ENCODE results near the gene SYPL2.

Gene SYPL2

GRCh38 chr1:109474697-109475096, 8.4 kb downstream of the SYPL2 start:
- Histone ChIP-seq H3K9me3 (ENCODE audit: control insufficient read depth, low read length) (no peaks in the 10 kb centered on the region), H3K4me1 (ENCODE audit: control insufficient read depth, insufficient read depth, low read length) (no peaks in the 10 kb centered on the region), H3K4me3 (ENCODE audit: low read length) (no peak overlapping the region), H3K27me3 (ENCODE audit: control insufficient read depth, insufficient read depth, low read length) (peaks cover 2% of the 10 kb centered on the region), H3K9ac (ENCODE audit: low read length) (no peak overlapping the region), H3K36me3 (ENCODE audit: control insufficient read depth, insufficient read depth, low read length) (no peaks in the 10 kb centered on the region)

- H3K27me3 ChIP-seq (ENCODE audit: control insufficient read depth, insufficient read depth, low read length) = peaks cover 2% of the 10 kb centered on the region
- H3K4me3 ChIP-seq (ENCODE audit: low read length) = no peak overlapping the region
- H3K9me3 ChIP-seq (ENCODE audit: control insufficient read depth, low read length) = no peaks in the 10 kb centered on the region
- no peak overlapping the region for H3K9ac ChIP-seq (ENCODE audit: low read length)
- no peaks in the 10 kb centered on the region for H3K36me3 ChIP-seq (ENCODE audit: control insufficient read depth, insufficient read depth, low read length)
- H3K4me1 ChIP-seq (ENCODE audit: control insufficient read depth, insufficient read depth, low read length) = no peaks in the 10 kb centered on the region
Measured at GRCh38 chr1:109475261-109475660, 8.9 kb downstream of the SYPL2 start.

GRCh38 chr1:109476825-109477224, 10.5 kb downstream of the SYPL2 start:
- Histone ChIP-seq H3K9me3 (ENCODE audit: control insufficient read depth, low read length) (no peaks in the 10 kb centered on the region), H3K36me3 (ENCODE audit: control insufficient read depth, insufficient read depth, low read length) (no peaks in the 10 kb centered on the region), H3K9ac (ENCODE audit: low read length) (no peak overlapping the region), H3K4me1 (ENCODE audit: control insufficient read depth, insufficient read depth, low read length) (no peaks in the 10 kb centered on the region), H3K4me3 (ENCODE audit: low read length) (no peak overlapping the region), H3K27me3 (ENCODE audit: control insufficient read depth, insufficient read depth, low read length) (peaks cover 2% of the 10 kb centered on the region)

GRCh38 chr1:109477821-109478220, 11.5 kb downstream of the SYPL2 start:
- no peak overlapping the region for H3K9ac ChIP-seq (ENCODE audit: low read length)
- H3K9me3 ChIP-seq (ENCODE audit: control insufficient read depth, low read length) = no peaks in the 10 kb centered on the region
- H3K4me3 ChIP-seq (ENCODE audit: low read length) = no peak overlapping the region
- H3K27me3 ChIP-seq (ENCODE audit: control insufficient read depth, insufficient read depth, low read length) = no peaks in the 10 kb centered on the region
- H3K4me1 ChIP-seq (ENCODE audit: control insufficient read depth, insufficient read depth, low read length) = peaks cover under 1% of the 10 kb centered on the region
- no peaks in the 10 kb centered on the region for H3K36me3 ChIP-seq (ENCODE audit: control insufficient read depth, insufficient read depth, low read length)

GRCh38 chr1:109478806-109479205, 12.5 kb downstream of the SYPL2 start:
- Histone ChIP-seq H3K27me3 (ENCODE audit: control insufficient read depth, insufficient read depth, low read length) (no peaks in the 10 kb centered on the region), H3K4me1 (ENCODE audit: control insufficient read depth, insufficient read depth, low read length) (peaks cover 8% of the 10 kb centered on the region), H3K9me3 (ENCODE audit: control insufficient read depth, low read length) (no peaks in the 10 kb centered on the region), H3K4me3 (ENCODE audit: low read length) (no peak overlapping the region), H3K9ac (ENCODE audit: low read length) (no peak overlapping the region), H3K36me3 (ENCODE audit: control insufficient read depth, insufficient read depth, low read length) (no peaks in the 10 kb centered on the region)

- Histone ChIP-seq H3K4me1 (ENCODE audit: control insufficient read depth, insufficient read depth, low read length) (peaks cover 9% of the 10 kb centered on the region), H3K4me3 (ENCODE audit: low read length) (no peak overlapping the region), H3K9ac (ENCODE audit: low read length) (no peak overlapping the region), H3K36me3 (ENCODE audit: control insufficient read depth, insufficient read depth, low read length) (no peaks in the 10 kb centered on the region), H3K27me3 (ENCODE audit: control insufficient read depth, insufficient read depth, low read length) (no peaks in the 10 kb centered on the region), H3K9me3 (ENCODE audit: control insufficient read depth, low read length) (no peaks in the 10 kb centered on the region)
Measured at GRCh38 chr1:109479311-109479710, 13.0 kb downstream of the SYPL2 start.

- H3K9ac ChIP-seq (ENCODE audit: low read length) = no peak overlapping the region
- no peaks in the 10 kb centered on the region for H3K9me3 ChIP-seq (ENCODE audit: control insufficient read depth, low read length)
- H3K4me3 ChIP-seq (ENCODE audit: low read length) = no peak overlapping the region
- no peaks in the 10 kb centered on the region for H3K36me3 ChIP-seq (ENCODE audit: control insufficient read depth, insufficient read depth, low read length)
- H3K4me1 ChIP-seq (ENCODE audit: control insufficient read depth, insufficient read depth, low read length) = peaks cover 15% of the 10 kb centered on the region
- no peaks in the 10 kb centered on the region for H3K27me3 ChIP-seq (ENCODE audit: control insufficient read depth, insufficient read depth, low read length)
Measured at GRCh38 chr1:109479901-109480300, 13.6 kb downstream of the SYPL2 start.

- H3K9ac ChIP-seq (ENCODE audit: low read length) = no peak overlapping the region
- no peaks in the 10 kb centered on the region for H3K27me3 ChIP-seq (ENCODE audit: control insufficient read depth, insufficient read depth, low read length)
- no peaks in the 10 kb centered on the region for H3K9me3 ChIP-seq (ENCODE audit: control insufficient read depth, low read length)
- no peak overlapping the region for H3K4me3 ChIP-seq (ENCODE audit: low read length)
- H3K36me3 ChIP-seq (ENCODE audit: control insufficient read depth, insufficient read depth, low read length) = no peaks in the 10 kb centered on the region
- peaks cover 16% of the 10 kb centered on the region for H3K4me1 ChIP-seq (ENCODE audit: control insufficient read depth, insufficient read depth, low read length)
Measured at GRCh38 chr1:109481646-109482045, 15.3 kb downstream of the SYPL2 start.

- H3K4me1 ChIP-seq (ENCODE audit: control insufficient read depth, insufficient read depth, low read length) = peaks cover 16% of the 10 kb centered on the region
- H3K4me3 ChIP-seq (ENCODE audit: low read length) = no peak overlapping the region
- H3K27me3 ChIP-seq (ENCODE audit: control insufficient read depth, insufficient read depth, low read length) = no peaks in the 10 kb centered on the region
- H3K9ac ChIP-seq (ENCODE audit: low read length) = no peak overlapping the region
- no peaks in the 10 kb centered on the region for H3K36me3 ChIP-seq (ENCODE audit: control insufficient read depth, insufficient read depth, low read length)
- H3K9me3 ChIP-seq (ENCODE audit: control insufficient read depth, low read length) = no peaks in the 10 kb centered on the region
Measured at GRCh38 chr1:109482242-109482641, 15.9 kb downstream of the SYPL2 start.

GRCh38 chr1:109482791-109483671, 16.7 kb downstream of the SYPL2 start:
- Histone ChIP-seq H3K4me1 (ENCODE audit: control insufficient read depth, insufficient read depth, low read length) (peaks cover 16% of the 10 kb centered on the region), H3K4me3 (ENCODE audit: low read length) (peak overlapping the region; percentile 61), H3K9ac (ENCODE audit: low read length) (no peak overlapping the region), H3K27me3 (ENCODE audit: control insufficient read depth, insufficient read depth, low read length) (no peaks in the 10 kb centered on the region), H3K9me3 (ENCODE audit: control insufficient read depth, low read length) (no peaks in the 10 kb centered on the region), H3K36me3 (ENCODE audit: control insufficient read depth, insufficient read depth, low read length) (no peaks in the 10 kb centered on the region)

- H3K9ac ChIP-seq (ENCODE audit: low read length) = peak within 1 kb of the TSS; percentile 79
- H3K4me3 ChIP-seq (ENCODE audit: low read length) = peak within 1 kb of the TSS; percentile 77
- peaks cover 16% of the 10 kb centered on the region for H3K4me1 ChIP-seq (ENCODE audit: control insufficient read depth, insufficient read depth, low read length)
- H3K27me3 ChIP-seq (ENCODE audit: control insufficient read depth, insufficient read depth, low read length) = no peaks in the 10 kb centered on the region
- H3K36me3 ChIP-seq (ENCODE audit: control insufficient read depth, insufficient read depth, low read length) = no peaks in the 10 kb centered on the region
- no peaks in the 10 kb centered on the region for H3K9me3 ChIP-seq (ENCODE audit: control insufficient read depth, low read length)
Measured at GRCh38 chr1:109483672-109484518, 17.5 kb downstream of the SYPL2 start, which contains the start of gene ATXN7L2. Gene ATXN7L2 (plus strand): TSS chr1:109483905. CDS start chr1:109483954, 49 bp downstream.

GRCh38 chr1:109484519-109484975, 18.2 kb downstream of the SYPL2 start:
- no peaks in the 10 kb centered on the region for H3K36me3 ChIP-seq (ENCODE audit: control insufficient read depth, insufficient read depth, low read length)
- H3K4me1 ChIP-seq (ENCODE audit: control insufficient read depth, insufficient read depth, low read length) = peaks cover 16% of the 10 kb centered on the region
- H3K9me3 ChIP-seq (ENCODE audit: control insufficient read depth, low read length) = no peaks in the 10 kb centered on the region
- H3K27me3 ChIP-seq (ENCODE audit: control insufficient read depth, insufficient read depth, low read length) = no peaks in the 10 kb centered on the region
- peak overlapping the region; percentile 77 for H3K4me3 ChIP-seq (ENCODE audit: low read length)
- peak overlapping the region; percentile 79 for H3K9ac ChIP-seq (ENCODE audit: low read length)
